Fibroblast of mammary gland (primary cell): ENCODE results near the gene VMP1.
"Not testable (repeated sequence)": the region's sequence is repeated elsewhere in the genome, so short reads cannot be mapped to it uniquely, and the experiment has no call there.

Experiments
- DNase-seq: peaks from one replicate; pipeline ENCODE4 v3.0.0-alpha.2; 2010; ENCODE audit warnings: low read depth
- H3K4me3 ChIP-seq: 2 replicates; pipeline ENCODE4 v1.5.1; 2011; ENCODE audit warnings: low read depth, mild to moderate bottlenecking, low read length, moderate library complexity; ENCODE audit not compliant: control insufficient read depth
- TF ChIP-seq, protein P1 (sequence below): conservative IDR thresholded peaks from 2 replicates; pipeline ENCODE4 v1.5.1; 2011; ENCODE audit warnings: low read depth, low read length, inconsistent platforms; ENCODE audit not compliant: control insufficient read depth, insufficient read depth

The VMP1 gene

DNA sequence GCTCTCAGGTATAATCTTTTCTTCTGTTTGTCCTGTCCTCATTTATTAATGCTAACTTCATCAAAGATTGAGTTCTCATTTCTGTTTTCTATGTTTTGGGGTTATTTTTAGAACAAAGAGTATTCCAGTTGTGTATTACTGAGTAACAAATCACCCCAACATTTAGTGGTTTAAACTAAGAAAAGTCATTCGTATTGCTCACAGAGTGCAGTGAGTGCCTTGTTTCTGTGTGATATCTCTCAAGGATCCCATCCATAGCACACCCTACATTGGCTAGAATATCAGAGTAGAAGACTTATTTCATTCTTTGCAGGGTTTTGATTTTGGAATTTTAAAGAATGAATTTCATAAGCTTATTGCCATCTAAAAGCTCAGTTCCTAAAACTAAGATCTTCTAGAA, 72.1 kb downstream of the VMP1 start:
- DNase-seq: no peak
- TF ChIP-seq, protein P1, sequence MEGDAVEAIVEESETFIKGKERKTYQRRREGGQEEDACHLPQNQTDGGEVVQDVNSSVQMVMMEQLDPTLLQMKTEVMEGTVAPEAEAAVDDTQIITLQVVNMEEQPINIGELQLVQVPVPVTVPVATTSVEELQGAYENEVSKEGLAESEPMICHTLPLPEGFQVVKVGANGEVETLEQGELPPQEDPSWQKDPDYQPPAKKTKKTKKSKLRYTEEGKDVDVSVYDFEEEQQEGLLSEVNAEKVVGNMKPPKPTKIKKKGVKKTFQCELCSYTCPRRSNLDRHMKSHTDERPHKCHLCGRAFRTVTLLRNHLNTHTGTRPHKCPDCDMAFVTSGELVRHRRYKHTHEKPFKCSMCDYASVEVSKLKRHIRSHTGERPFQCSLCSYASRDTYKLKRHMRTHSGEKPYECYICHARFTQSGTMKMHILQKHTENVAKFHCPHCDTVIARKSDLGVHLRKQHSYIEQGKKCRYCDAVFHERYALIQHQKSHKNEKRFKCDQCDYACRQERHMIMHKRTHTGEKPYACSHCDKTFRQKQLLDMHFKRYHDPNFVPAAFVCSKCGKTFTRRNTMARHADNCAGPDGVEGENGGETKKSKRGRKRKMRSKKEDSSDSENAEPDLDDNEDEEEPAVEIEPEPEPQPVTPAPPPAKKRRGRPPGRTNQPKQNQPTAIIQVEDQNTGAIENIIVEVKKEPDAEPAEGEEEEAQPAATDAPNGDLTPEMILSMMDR: no peak
- no peak overlapping the region for H3K4me3 ChIP-seq

DNA sequence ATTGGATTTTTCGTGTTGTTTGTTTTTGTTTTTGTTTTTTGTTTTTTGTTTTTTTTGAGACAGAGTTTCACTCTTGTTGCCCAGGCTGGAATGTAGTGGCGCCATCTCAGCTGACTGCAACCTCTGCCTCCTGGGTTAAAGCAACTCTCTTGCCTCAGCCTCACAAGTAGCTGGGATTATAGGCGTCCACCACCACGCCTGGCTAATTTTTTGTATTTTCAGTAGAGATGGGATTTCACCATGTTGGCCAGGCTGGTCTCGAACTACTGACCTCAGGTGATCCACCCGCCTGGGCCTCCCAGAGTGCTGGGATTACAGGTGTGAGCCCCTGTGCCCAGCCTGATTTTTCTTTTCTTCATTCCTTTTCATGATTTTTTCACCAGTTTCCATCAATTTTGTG, 73.1 kb downstream of the VMP1 start:
- not testable (repeated sequence) for DNase-seq, H3K4me3 ChIP-seq

- no peak overlapping the region for H3K4me3 ChIP-seq
- peak; percentile 79 for DNase-seq
- TF ChIP-seq, protein P1: no peak
Measured at GRCh38 chr17:59783221-59784047, 76.0 kb downstream of the VMP1 start.

DNA sequence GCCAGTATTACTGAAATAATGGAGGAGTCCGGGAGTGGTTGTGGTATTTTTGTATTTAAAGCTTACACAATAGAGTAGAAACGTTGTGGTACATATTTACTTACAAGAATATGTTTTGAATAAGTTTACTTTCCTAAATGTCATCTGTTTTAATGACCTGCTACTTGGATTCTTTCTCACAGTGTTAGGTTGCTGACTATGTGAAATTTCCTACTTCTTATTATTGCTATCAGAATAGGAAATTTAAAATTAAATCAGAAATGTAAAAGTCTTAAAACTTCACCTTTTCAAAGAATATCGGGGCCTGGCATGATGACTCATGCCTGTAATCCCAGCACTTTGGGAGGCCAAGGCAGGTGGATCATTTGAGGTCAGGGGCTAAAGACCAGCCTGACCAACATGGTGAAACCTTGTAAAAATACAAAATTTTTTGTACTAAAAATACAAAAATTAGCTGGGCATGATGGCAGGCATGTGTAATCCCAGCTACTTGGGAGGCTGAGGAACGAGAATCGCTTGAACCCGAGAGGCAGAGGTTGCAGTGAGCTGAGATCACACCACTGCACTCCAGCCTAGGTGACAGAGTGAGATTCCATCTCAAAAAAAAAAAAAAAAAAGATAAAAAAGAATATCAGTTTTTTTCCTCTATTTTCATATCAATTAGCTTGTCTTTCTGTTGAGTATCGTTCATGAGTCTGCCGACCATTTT, 77.8 kb downstream of the VMP1 start:
- TF ChIP-seq, protein P1: no peak
- DNase-seq: peak; percentile 41
- H3K4me3 ChIP-seq: no peak overlapping the region

DNA sequence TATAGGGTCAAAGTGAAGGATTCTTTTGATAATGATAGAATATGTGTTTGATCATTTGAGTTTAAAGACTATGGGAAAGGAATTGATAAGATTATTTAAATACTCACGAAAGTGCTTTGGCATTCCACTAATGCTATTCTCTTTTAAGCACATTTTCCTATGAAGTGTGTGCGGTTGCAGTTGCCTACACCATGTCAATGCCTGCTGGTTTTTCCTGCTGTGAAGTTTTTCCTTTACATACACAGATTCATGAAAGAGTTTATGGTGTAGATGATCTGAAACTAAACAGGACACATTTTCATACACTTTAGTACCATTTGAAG, 78.7 kb downstream of the VMP1 start:
- H3K4me3 ChIP-seq: peak overlapping the region; percentile 22
- TF ChIP-seq, protein P1: no peak
- DNase-seq: no peak

GRCh38 chr17:59786536-59787319, 79.3 kb downstream of the VMP1 start:
- TF ChIP-seq, protein P1: peak; percentile 15
- DNase-seq: peak; percentile 100
- H3K4me3 ChIP-seq: no peak overlapping the region

- H3K4me3 ChIP-seq, DNase-seq: not testable (repeated sequence)
Measured at GRCh38 chr17:59789849-59790248, 82.4 kb downstream of the VMP1 start.

- not testable (repeated sequence) for H3K4me3 ChIP-seq, DNase-seq
Measured at GRCh38 chr17:59790418-59790817, 83.0 kb downstream of the VMP1 start.
